GM12891 (cell line): ENCODE results near the gene NRGN.

Experiments used
- DNase-seq: peaks from one replicate; pipeline ENCODE4 v3.0.0; 2011; ENCODE audit warnings: low spot score; ENCODE audit not compliant: insufficient read length
- FAIRE-seq: peaks from 2 replicates; lab custom pipeline; 2011; peaks lifted over from hg19 to GRCh38; lab: Jason Lieb, UNC
- PAX5 ChIP-seq: IDR thresholded peaks from 2 replicates; pipeline ENCODE4 v1.6.1; 2011; ENCODE audit warnings: low read length, moderate library complexity, mild to moderate bottlenecking; ENCODE audit not compliant: insufficient read depth, severe bottlenecking
- POLR2A ChIP-seq: IDR thresholded peaks from 2 replicates; pipeline ENCODE4 v1.6.1; 2011; ENCODE audit warnings: low read depth, low read length, control low read depth
- POLR2AphosphoS5 ChIP-seq: IDR thresholded peaks from 2 replicates; pipeline ENCODE4 v1.6.1; 2011; ENCODE audit warnings: low read depth, low read length, control low read depth
- POU2F2 ChIP-seq: IDR thresholded peaks from 2 replicates; pipeline ENCODE4 v1.6.1; 2011; ENCODE audit warnings: low read depth, mild to moderate bottlenecking, control low read depth, low read length, moderate library complexity
- SPI1 ChIP-seq: IDR thresholded peaks from 2 replicates; pipeline ENCODE4 v1.6.1; 2011; ENCODE audit warnings: low read depth, low read length, control low read depth
- TAF1 ChIP-seq: IDR thresholded peaks from 2 replicates; pipeline ENCODE4 v1.6.1; 2011; ENCODE audit warnings: low read depth, low read length, control low read depth

Gene NRGN

GRCh38 chr11:124748100-124748418 is 8.3 kb downstream of the NRGN start:
- FAIRE-seq (no peak), DNase-seq (no peak)
- no peak for TF ChIP-seq POLR2AphosphoS5
- no peak for TF ChIP-seq PAX5
- no peak for TF ChIP-seq POLR2A
- no peak for TF ChIP-seq SPI1

DNA sequence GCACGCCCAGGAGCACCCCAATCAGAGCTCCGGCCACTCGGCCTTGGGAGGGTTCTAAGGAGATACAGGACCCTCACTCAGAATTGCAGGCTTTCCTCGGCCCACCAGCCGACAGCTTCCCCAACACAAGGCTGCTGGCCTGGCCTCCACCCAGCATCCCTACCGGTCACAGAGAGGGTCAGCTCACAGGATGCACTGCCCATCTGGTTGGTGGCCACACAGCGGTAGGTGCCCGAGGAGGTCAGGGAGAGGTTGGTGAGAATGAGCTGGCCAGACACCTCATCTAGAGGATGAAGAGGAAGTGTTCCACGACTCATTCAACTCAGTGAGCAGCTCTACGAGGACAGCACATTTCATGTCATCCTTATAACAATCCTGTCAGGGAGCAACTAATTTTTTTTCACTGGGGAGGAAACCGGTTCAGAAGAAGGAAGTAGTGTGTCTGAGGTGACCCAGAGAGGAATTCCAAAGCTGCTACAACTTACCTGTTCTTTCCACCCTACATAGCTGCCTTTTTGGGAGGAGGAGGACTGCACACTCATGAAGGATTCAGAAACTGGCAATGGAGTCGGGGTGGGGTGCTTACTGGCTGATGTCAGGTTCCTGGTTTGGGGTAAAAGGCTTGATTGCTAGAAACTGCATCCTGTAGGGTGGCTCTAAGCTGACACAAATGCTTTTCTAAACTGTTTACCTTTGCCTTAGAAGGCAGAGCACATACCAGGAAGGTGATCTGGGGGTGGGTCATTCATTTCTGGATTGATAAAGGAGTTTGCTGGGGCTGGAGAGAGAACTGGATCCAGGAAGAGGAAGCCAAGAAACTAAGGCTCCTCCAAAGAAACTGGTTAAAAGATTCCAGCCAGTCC is 9.0 kb downstream of the NRGN start:
- FAIRE-seq (peak; percentile 76), DNase-seq (no peak)
- TF ChIP-seq SPI1 (peak; percentile 50), POLR2AphosphoS5 (no peak), PAX5 (no peak), POLR2A (no peak)

GRCh38 chr11:124749912-124750311 is 10.2 kb downstream of the NRGN start:
- no peak for FAIRE-seq
- TF ChIP-seq TAF1 (no peak), POU2F2 (no peak), POLR2A (no peak), POLR2AphosphoS5 (no peak), SPI1 (peak; percentile 81), PAX5 (no peak)
- no peak for DNase-seq

GRCh38 chr11:124751391-124751740 is 11.6 kb downstream of the NRGN start:
- FAIRE-seq (no peak), DNase-seq (no peak)
- no peak for TF ChIP-seq POU2F2
- TF ChIP-seq POLR2AphosphoS5, result no peak
- TF ChIP-seq PAX5, result no peak
- TF ChIP-seq TAF1, result no peak
- TF ChIP-seq POLR2A, result no peak
- no peak for TF ChIP-seq SPI1

DNA sequence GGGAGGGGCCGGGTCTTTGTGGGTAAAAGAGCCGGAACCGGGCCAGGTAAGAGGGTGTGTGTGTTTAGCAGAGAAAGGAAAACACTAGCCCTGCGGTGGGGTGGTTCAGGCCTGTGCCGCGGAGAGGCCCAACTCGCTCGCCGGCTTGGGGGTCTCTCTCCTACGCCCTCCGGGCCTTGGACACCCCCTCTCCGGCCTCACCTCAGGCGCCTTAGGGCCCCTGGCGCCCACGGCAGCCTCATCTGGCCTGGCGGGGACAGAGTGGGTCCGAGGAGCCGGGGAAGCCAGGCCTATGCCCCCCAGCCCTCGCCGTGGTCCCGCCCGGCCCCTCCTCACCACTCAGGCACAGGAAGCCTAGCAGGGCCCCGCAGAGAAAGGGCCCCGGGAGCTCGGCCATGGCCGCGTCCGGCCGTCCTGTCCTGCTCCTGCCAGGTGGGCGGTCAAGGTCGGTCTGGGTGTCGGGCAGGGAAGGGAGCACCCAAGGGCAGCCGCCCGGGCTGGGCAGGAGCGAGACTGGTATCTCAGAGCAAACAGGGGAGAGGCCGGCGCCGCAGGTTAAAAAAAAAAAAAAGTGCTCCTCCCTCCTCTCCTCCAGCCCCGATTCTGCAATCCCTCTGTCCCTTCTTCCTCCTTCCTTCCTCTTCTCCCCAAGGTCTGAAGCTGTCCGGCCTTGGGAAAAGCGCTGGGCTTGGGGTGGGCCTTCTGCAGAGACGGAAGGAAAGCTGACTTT is 12.2 kb downstream of the NRGN start, which contains the start of gene VSIG2:
VSIG2 (minus strand) TSS at position 515 of the 730 bp plus-strand sequence; CDS start at position 397, 118 bp downstream.
- TF ChIP-seq POLR2A, result no peak
- no peak for TF ChIP-seq POU2F2
- no peak for TF ChIP-seq SPI1
- TF ChIP-seq TAF1, result no peak
- TF ChIP-seq POLR2AphosphoS5, result no peak
- TF ChIP-seq PAX5, result no peak
- no peak for FAIRE-seq
- DNase-seq, result no peak

DNA sequence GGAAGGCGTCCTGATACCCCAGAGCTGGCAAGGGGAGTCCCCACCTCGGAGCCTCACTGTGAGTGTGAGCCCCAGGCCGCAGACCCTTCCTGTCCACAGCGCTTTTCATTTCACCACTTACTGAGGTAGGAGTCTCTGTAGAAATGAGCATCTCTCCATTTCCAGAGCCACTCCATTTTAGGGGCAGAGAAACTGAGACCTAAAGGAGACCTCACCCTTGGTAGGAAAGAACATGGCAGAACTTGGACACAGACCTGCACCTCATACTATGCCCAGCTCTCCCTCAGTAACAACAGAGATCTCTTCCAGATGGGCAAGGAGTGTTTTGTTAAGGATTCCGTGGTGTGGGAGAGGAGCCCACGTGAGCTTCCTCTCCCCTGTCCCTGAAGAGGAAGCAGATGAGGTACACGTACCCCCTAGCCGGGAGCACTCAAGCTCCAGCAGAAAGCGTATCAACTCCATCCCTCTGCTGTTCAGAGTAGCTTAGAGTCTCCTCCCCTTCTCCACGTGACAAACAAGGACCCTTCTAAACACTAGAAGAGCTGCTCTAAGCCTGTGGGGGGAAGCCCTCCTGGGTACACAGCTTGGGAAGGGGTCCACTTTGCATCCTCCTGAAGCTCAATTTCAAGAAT is 12.8 kb downstream of the NRGN start:
- DNase-seq (no peak), FAIRE-seq (peak; percentile 9)
- TF ChIP-seq POLR2AphosphoS5 (no peak), TAF1 (no peak), POLR2A (no peak), SPI1 (no peak)

DNA sequence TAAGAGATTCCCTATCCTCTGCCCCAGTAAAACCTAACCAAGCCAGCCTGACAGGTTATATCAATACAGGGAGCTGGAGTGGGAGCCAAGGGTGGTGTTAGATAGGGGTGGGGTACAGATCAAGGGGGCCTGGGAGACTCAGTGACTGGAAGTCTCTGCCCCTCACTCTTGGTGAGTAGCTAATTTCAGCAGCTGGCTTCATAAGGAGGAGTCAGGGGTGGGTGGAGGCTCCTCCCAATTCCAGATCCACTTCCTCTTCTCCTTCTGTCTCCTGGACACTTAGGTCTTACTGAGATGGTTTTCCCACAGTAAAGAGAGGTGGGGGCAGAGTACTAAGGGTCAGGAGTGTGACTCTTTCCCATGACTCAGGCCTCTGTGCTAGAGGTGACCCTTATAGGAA is 13.5 kb downstream of the NRGN start:
- TF ChIP-seq PAX5, result no peak
- peak; percentile 57; the same call in 1 of the 2 replicates for TF ChIP-seq SPI1
- DNase-seq (no peak), FAIRE-seq (no peak)

GRCh38 chr11:124753624-124754023 is 13.9 kb downstream of the NRGN start:
- TF ChIP-seq TAF1 (no peak), POLR2AphosphoS5 (no peak), PAX5 (no peak), SPI1 (no peak), POLR2A (no peak), POU2F2 (no peak)
- DNase-seq (no peak), FAIRE-seq (no peak)

DNA sequence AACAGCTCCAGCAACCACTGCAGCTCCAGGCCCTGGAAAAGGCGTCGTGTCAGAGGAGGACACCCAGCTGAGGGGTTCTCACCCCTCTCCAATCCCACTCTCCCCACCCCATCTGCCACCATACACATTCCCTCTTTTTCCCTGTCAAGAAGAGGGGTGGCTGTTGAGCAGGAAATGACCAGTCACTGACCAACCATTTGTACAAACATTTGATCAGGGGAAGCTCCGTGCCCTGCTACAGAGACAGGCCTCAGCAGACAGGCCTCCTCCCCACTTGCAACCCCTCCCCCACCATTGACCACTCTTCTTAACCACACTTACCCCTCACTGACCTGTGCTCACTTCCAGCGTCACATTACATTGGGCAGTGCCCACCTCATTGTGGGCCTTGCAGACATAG is 14.6 kb downstream of the NRGN start:
- DNase-seq (no peak), FAIRE-seq (no peak)
- TF ChIP-seq SPI1, result no peak
- TF ChIP-seq POLR2AphosphoS5, result no peak
- TF ChIP-seq POU2F2, result no peak
- no peak for TF ChIP-seq POLR2A
- TF ChIP-seq TAF1, result no peak
- no peak for TF ChIP-seq PAX5

DNA sequence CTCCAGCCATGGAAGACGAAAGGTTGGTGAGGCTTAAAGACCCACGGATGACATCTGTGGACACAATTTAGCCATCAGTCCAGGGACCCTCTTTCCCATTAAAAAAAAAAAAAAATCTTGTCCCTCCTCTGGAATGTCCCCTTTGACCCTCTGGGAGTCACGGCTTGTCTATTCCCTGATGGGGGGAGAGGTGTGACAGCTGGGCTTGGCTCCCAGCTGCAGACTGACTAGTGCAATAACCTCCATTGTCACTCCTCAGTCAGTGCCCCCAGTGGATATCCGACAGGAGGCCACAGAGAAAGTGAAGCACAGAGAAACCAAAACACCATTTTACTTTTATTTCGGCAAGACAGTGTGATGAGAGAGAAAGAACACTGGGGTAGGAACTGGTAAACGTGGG is 15.0 kb downstream of the NRGN start:
- TF ChIP-seq POLR2A, result no peak
- no peak for TF ChIP-seq PAX5
- TF ChIP-seq POU2F2, result no peak
- TF ChIP-seq POLR2AphosphoS5, result no peak
- no peak for TF ChIP-seq TAF1
- no peak for TF ChIP-seq SPI1
- no peak for FAIRE-seq
- no peak for DNase-seq
